Bone marrow (tissue), 2 donors: ENCODE data around the gene SMAP1.

ENCODE experiments used
- DNase-seq, 2 donors: peaks; one replicate each; lab custom pipeline; 2025; lab: John Stamatoyannopoulos, UW

SMAP1 gene

DNA sequence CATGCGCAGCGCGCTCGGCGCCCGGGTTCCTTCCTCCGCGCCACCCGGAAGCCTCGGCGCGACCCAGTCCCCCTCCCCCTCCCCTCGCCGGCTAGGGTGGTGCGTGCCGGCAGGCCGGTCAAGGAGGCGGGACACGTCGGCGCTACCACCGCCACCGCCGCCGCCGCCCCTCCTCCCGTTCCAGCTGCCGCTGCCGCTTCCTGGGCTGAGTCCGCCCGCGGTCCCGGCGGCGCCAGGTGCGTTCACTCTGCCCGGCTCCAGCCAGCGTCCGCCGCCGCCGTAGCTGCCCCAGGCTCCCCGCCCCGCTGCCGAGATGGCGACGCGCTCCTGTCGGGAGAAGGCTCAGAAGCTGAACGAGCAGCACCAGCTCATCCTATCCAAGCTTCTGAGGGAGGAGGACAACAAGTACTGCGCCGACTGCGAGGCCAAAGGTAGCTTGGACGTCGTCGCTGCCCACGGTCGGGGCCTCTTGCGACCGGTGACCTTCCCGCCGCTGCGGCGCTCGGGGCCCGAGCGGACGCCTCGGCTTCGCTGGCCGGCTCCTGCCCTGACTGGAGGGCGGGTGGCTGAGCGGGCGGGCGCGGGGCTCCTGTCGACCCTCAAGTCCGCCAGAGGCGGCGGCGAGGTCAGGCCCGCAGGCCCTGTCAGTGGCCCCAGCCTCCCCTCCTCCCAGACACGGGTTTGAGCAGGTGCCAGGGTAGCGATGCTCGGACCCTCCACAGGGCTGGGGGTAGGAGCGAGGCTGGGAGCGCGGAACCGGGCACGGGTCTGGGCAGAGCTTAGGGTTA lies at the start of gene SMAP1:
Gene SMAP1, plus strand, starts transcription at position 173 of the 788 bp plus-strand sequence. Its CDS starts 141 bp downstream, at position 314.
- DNase-seq = peak; percentile 75 to 88

DNA sequence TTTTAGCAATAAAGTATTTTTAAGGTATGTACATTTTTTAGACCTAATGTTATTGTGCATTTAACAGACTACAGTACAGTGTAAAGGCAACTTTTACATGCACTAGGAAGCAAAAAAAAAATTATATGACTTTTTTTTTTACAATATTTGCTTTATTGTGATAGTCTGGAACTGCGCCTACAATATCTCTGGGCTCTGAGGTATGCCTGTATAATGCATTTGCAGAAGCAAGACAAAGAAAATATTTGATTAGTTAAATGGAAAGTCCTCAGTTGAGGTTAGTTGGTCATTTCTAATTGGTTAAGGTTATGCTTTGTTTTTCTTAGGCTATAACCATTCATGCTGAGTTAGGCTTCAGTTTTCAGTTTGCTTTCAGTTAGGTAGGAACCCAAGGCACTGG lies 46.9 kb upstream of the SMAP1 start:
- no peak for DNase-seq

DNA sequence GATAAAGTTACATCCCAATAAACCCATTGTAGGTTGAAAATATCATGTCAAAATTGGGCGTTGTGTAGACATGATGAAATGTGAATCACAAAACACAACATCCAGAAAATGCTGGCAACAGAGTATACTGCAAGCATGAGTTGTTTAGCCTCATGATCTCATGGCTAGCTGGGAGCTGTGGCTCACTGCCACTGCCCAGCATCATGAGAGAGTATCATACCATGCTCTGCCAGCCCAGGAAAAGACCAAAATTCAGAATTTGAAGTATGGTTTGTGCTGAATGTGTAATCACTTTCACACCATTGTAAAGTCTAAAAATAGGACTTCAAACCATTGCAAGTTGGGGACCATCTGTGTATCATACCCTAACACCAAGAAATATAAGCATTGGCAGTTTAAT lies 45.2 kb upstream of the SMAP1 start:
- DNase-seq = no peak

DNA sequence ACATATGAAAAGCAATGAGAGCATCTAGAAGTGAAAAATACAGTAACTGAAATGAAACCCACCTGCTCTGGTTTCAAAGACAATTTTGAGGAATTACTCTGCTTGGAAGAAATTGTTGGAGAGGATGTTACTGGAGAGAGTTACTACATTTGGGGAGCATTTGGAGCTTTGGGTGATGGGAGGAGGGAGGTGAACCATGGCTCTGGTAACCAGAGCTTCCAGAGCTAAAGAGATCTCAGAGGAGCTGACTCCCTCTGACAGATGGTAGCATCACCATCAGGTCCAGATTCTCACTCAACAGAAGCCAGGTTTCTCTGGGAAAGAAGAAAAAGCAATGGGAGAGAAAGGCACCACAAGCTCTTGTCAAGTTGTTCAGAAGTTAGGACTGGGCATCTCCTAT lies 42.2 kb upstream of the SMAP1 start:
- no peak for DNase-seq

DNA sequence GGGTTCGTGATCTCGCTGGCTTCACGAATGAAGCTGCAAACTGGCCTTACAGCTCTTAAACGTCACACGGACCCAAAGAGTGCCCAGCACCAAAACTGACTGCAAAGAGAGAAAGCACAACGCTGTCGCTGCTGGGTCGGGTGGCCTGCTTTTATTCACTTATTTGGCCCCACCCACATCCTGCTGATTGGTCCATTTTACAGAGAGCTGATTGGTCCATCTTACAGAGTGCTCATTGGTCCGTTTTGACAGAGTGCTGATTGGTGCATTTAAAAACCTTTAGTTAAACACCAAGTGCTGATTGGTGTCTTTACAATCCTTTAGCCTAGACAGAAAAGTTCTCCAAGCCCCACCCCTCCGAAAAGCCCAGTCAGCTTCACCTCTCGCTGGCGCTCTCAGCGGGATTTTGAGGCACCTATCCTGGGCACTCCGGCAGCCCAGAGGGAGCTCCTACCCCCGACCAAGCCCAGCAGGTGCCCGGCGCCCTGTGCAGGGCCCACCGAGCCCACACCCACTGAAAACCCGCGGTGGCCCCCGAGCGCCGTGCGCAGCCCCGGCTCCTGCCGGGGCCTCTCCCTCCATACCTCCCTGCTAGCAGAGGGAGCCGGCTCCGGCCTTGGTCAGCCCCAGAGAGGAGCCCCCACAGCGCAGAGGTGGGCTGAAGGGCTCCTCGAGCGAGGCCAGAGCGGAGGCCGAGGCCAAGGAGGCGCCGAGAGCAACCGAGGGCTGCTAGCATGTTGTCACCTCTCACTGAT lies 40.0 kb upstream of the SMAP1 start:
- no peak for DNase-seq

DNA sequence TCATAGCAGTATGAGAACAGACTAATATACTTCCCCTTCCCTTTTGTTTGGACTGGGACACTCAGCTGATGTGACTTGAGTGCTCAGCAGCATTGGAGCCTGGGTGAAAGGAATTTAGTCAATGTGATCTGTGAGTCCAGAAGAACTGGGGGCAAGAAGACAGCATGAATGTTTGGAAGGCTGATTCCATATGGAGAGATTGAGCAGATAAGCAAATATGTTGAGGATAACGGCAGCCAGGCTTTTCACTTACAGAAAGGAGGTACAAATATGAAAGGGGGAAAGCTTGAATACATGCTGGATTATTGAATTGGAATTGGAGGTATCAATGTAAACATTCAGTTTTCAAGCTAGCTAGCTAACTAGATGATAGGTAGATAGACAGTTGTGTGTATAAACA lies 37.8 kb upstream of the SMAP1 start:
- DNase-seq = no peak

DNA sequence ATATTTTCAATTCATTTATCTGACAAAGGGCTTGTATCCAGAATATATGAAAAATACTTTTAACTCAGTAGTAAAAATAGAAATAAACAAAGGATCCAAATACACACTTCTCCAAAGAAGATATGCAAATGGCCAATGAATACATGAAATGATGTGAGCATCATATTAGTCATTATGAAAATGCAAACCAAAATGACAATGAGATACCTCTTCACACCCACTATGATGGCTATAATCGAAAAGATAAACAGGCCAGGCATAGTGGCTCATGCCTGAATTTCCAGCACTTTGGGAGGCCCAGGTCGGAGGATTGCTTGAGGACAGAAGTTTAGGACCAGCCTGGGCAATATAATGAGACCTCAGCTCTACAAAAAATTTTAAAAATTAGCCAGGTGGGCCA lies 33.8 kb upstream of the SMAP1 start:
- no peak for DNase-seq

DNA sequence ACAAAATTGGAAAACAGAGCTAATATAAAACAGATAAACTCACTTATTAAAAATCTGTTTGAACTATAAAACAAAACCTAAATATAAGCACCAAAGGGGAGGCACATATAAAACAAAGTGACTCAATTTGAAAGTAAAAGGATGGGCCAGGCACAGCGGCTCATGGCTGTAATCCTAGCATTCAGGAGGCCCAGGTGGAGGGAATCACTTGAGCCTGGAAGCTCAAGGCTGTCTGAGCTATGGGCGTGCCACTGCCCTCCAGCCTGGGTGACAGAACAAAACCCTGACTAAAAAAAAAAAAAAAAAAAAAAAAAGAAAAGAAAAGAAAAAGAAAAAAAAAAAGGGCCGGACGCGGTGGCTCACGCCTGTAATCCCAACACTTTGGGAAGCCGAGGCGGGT lies 31.1 kb upstream of the SMAP1 start:
- no peak for DNase-seq

DNA sequence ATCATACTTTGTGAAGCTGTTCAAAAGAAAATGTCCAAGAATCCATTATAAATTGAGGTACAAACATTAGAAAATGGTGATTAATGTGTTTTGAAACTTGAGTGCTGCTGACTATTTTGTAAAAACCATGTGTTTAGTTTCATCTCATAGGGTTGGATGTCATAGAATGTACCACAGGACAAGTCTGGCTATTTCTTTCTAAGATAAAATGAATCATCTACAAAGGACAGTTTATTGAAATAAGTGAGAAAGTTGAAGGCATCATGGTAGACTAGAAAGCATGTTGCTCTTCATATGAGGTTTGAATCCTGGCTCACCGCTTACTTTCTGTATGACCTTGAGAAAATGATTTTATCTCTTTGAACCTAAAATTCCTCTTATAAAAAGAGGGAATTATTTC lies 29.2 kb upstream of the SMAP1 start:
- DNase-seq = no peak

DNA sequence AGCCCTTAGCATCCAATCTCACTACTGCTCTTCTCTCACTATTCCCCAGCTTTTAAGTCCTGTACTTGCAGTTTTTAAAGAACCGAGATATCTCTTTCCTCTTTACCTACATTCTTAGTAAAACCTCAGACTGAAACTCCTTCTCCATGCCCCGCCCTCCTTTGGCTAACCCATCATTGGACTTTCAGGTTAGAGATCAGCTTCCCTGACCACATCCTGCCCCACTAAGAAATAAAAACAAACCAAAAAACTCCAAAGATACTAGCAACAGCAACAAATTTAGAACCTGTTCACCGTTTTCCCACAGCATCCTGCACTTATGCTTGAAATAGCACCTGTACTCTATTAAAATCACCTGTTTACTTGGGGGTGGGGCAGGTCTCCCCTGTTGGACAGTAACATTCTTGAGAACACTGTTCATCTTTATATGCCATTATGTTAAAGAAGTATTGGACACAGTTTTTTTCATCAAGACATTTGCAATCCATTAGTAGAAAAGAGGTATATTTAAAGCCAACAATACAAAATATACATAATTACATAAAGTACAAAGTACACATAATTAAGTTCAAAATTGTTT lies 16.3 kb upstream of the SMAP1 start:
- DNase-seq = no peak

DNA sequence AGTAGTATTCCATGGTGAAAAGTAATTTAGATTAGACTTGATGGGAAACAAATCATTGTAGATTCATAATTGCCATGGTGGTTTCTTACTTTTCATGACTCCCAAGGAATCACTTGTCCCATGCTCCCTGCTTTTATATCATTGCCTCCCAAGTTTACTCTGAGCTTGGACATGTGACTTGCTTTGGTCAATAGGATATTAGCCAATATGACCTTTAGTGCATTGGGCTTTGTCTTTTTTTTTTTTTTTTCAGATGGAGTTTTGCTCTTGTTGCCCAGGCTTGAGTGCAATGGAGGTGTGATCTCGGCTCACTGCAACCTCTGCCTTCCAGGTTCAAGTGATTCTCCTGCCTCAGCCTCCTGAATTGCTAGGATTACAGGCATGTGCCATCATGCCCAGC lies 15.5 kb upstream of the SMAP1 start:
- DNase-seq = no peak

DNA sequence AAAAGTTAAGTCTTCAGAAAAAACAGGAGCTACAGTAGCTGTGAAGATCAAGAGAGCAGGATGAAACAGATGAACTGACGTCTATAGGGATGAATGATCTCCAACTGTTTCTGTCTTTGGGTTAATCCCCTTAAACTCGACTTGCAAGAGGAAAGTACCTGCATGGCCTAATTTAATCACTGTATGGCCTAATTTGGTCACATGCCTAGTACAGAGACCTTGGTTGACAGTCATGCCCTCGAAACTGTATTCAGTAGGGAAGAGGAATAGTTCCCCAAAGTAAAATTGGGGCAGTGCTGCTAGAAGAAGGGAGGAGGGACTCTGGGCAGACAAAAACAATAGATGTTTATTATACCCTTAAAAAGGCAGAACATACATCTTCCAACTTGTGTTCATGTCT lies 10.0 kb upstream of the SMAP1 start:
- DNase-seq = no peak

DNA sequence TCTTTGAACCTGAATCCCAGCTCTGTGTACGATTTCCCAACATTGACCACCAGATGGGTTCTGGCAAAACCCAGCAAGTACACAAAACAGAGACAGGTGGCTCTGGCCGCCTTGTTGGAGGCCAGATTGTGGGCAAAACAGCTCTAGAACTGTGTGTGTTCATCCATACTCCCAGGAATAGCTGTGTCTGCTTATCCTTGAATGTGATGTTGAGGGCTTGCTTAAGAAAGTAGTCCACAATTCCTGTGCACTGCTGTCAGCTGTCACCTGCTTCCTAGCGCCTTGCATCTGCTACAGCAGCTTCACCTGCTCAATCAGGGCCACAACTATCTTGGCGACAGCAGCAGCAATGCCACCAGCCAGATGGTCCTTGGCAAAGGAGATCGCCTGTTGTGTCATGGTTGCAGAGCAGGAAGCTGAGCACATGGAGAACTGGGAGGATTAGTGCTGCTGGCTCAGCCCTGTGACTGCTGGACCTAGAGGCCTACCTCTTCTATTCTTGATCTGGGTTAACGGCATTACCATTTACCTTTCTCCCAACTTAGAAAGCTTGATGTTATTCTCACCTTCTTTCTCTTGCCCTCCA lies 3.7 kb upstream of the SMAP1 start:
- no peak for DNase-seq

DNA sequence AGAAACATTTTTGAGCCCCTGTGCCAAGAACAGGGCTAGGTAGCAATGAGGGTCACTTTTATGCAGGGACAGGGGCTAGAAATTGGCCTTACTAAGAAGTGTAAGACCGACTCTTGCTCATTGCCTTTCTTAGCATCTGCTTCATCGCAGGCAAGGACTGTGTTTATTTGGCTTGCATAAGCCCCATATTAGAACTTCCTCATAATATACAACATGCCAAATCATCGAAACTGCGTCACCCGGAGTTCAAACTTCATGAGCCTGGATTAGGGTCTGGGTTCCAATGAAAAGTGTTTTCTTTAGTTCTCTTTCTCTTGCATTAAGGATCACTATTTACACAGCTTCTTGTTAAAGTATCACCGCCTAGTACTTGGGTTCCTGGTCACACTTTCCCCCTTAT lies 977 bp upstream of the SMAP1 start:
- DNase-seq = no peak

DNA sequence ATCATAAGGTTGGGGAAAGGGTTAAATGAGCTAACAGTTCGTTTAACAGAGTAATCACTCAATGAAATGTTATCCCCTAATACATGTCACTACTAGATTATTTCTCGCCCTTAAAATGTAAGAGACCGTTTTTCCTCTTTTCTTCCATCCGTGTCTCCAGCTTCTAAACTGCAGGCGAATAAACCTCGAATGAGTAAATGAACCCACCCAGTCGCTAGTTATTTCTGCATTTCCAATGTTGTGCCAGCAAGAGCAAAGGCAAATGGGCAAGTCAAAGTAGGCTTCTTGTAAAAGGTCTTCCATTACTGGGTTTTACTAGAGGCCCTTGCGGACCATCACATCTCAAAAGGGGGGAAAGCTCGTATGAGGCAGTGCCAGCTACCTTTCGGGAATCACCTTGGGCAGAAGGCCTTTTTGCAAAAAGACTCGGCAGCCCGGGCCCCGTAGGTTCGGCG lies 400 bp upstream of the SMAP1 start:
- peak in 1 of 2 donors; percentile 68 for DNase-seq

DNA sequence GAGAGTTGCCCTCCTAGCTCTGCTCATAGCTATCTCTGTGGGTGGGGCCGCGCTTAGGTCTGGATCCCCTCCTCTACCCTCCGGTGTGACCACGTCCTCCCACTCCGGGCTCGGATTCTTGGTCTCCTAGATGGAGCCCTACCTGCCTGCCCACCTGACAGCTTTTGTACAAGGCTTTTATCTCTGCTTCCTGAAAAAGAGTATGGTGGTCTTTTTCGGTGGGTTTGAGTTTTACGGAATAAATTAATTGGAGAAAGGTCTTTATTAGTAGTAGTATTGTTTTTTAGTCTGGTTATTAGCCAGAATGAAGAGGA lies 773 bp downstream of the SMAP1 start:
- DNase-seq = no peak

DNA sequence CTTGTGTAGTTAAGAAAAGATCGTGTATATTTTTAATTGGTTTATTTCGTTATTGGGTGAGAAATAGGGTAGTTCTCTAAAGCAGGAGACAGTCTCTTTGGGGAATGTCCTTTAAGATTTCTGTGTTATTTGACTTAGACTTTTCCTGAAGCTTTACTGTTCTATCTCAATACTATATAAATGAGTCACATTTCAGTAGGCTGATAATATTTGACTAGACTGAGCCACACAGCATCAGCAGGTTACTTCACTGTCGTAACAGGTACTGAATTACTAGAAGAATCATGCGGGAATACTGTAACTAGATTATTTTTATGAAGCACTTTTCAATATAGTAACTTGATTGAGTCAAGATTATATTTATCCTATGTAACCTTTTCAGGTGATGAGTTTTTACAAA lies 1.4 kb downstream of the SMAP1 start:
- DNase-seq = no peak

DNA sequence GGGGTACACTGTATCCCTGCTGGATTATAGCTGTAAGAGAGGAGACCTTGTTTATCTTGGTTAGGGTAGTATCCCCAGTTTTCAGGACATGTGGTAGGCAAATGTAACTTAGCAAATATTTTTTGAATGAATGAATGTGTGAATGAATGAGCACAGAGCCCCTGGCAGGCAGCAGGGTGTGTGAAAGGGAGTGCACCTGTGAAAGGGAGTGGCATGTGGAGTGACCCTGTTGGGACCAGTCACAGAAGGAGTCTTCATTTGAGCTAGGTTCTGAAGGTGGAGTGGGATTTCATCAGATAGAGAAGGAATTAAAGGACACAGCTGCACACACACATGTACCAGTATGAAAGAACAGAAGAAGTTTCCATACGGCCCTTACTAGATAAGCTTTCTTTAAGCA lies 4.9 kb downstream of the SMAP1 start:
- DNase-seq = no peak

DNA sequence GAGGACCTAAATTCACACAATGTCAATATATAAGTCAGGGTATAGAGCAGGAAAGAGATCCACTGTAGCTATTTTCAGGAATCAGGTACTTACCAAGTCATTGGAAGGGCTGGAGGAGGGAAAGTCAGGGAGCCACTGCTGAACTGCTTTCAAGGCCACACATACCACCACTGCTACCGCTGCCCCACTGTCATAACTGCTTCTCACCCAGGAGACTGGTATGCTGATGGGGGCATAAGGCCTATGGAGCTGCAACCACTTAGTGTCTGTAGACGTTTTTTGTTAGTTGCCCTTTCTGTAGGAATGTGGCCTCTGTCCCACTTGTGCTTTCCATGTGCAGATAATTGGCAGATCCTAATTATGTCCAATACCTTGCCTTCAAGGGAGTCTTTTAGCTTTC lies 5.4 kb downstream of the SMAP1 start:
- DNase-seq = no peak

DNA sequence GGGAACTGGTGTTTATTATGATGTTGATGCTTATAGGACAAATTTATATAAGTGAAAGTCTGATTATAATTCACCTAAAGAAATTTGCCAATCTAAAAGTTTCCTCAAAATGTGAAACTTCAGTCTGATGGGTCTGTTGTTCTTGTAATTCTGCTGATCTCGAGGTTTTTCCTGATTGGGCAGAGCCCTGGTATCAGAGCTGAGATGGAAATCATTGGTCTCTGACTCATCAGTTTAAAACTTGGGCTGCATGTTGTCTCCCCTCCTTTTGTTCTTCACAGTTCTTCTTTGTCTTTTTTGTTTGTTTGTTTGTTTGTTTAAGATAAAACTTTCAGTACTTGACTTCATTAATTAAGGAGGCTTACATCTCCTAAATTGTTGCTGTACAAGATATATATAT lies 5.9 kb downstream of the SMAP1 start:
- no peak for DNase-seq

DNA sequence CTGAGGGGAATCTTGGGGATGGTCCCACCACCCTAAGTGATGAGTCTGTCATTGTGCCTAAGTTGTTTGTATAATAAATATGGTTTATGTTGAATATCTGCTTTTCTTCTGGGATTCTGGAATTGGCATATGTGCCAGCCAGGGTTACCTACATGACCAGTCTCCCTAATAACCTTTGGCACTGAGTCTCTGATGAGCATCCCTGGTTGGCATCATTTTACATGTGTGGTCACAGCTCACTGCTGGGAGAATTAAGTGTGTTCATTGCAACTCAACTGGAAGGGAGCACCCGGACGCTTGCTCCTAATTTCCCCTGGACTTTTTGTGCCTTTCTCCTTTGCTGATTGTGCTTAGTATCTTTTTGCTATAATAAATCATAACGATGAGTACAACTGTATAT lies 8.1 kb downstream of the SMAP1 start:
- no peak for DNase-seq

DNA sequence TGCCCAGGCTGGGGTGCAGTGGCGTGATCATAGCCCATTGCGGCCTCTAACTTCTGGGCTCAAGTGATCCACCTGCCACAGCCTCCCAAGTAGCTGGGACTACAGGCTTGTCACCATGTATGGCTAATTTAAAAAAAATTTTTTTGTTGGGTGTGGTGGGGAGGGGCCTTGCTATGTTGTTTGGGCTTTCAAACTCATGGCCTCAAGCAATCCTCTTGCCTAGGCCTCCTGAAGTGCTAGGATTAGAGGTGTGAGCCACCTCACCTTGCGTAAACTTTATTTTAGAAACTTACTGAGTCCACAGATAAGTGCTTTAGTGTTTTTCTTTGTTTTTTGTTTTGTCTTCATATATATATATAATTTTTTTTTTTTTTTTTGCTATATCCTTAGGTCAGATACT lies 9.1 kb downstream of the SMAP1 start:
- no peak for DNase-seq

DNA sequence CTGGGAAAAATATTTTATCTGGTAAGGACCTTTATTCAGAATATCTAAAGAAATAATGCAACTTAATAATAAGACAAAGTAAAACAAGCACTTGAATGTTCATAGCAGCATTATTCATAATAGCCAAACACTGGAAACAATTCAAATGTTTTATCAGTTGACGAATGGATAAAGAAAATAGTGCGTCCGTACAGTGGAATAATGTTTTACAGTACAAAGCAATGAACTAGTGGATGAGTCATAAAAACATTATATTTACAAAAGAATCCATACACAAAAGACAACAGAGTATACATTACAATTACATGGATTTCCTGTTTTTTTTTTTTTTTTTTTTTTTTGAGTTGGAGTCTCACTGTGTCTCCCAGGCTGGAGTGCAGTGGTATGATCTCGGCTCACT lies 12.7 kb downstream of the SMAP1 start:
- no peak for DNase-seq
